SH-SY5Y (cell line): ENCODE data around the gene SYTL1.

Experiments used
- GATA2 ChIP-seq: IDR thresholded peaks from 2 replicates; pipeline ENCODE4 v1.6.1; 2011; ENCODE audit warnings: mild to moderate bottlenecking, low read depth, low read length
- GATA3 ChIP-seq: IDR thresholded peaks from 2 replicates; pipeline ENCODE4 v1.6.1; 2011; ENCODE audit warnings: low read depth, mild to moderate bottlenecking, low read length, moderate library complexity

The SYTL1 gene

DNA sequence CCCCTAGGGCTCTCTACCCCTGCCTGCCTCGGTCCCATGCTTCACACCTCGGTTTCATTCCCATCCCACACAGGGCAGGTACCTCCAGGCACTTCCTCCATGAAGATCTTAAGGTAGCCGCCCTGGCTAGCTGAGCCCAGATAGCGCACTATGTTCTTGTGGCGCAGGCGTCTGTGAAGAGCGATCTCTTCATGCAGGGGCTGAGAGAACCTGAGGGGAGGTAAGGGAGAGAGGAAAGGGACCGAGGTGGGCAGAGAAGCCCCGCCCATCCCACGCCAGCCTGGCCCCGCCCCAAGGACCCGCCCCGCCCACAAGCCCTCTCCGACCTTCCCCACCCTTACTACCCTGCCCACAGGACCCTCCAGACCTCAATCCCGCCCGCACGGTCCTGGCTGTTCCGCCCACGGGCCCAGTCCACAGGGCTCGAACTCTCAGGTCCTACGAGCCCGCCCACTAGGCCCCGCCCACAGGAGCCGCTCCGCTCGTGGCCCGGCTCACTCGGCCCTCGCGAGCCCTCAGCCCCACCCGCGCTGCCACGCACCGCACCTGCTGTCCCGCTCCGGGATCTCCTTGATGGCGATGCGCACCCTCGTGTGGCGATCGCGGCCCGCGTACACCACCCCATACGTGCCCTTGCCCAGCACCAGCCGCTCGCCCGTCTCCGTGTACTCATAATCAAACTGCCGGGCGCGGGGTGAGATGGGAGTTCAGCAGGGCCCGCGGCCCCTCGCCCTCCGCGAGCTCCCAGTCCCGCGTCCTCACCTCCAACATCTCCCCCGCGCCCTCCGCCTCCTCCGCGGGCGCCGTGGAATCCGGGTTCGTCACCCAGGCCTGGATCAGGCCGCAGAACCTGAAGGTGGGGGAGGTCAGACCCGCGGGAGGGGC is 18.6 kb downstream of the SYTL1 start:
- TF ChIP-seq GATA3: no peak
- no peak for TF ChIP-seq GATA2

DNA sequence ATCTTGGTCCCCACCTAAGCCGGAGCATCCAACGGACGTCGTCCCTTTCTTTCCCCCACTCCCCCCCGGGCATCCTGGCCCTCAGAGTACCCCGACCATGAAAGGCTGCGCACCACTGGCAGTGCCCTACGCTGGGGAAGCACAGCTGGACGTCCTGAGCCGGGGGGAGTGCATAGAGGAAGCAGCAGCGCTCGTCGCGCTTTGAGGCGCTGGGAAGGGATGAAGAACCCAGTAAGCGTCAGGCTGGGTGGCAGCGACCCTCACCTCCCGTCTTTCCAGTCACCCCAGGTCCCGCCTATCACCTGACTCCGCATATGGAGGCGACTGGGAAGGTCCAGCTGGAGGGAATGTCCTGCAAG is 19.2 kb downstream of the SYTL1 start:
- TF ChIP-seq GATA2 (no peak), GATA3 (no peak)

DNA sequence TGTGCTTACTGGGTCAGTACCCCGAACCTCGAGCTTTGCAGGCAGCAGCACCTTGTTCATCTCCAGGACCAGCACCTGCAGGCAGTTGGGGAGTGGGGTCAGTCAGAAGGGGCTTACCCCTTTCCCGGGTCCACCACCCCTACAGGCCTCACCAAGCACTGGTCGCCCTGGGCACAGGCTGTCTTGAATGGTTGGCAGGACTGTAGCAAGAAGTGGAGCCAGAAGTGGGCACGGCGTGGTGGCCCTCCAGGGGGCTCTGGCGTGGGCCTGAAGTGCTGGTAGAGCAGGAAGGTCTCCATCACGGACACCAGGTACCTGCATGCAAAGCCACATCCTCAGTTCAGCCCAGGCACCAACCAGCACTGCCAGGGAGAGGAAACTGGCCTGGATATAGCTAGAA is 19.7 kb downstream of the SYTL1 start:
- TF ChIP-seq GATA3: no peak
- TF ChIP-seq GATA2: no peak

DNA sequence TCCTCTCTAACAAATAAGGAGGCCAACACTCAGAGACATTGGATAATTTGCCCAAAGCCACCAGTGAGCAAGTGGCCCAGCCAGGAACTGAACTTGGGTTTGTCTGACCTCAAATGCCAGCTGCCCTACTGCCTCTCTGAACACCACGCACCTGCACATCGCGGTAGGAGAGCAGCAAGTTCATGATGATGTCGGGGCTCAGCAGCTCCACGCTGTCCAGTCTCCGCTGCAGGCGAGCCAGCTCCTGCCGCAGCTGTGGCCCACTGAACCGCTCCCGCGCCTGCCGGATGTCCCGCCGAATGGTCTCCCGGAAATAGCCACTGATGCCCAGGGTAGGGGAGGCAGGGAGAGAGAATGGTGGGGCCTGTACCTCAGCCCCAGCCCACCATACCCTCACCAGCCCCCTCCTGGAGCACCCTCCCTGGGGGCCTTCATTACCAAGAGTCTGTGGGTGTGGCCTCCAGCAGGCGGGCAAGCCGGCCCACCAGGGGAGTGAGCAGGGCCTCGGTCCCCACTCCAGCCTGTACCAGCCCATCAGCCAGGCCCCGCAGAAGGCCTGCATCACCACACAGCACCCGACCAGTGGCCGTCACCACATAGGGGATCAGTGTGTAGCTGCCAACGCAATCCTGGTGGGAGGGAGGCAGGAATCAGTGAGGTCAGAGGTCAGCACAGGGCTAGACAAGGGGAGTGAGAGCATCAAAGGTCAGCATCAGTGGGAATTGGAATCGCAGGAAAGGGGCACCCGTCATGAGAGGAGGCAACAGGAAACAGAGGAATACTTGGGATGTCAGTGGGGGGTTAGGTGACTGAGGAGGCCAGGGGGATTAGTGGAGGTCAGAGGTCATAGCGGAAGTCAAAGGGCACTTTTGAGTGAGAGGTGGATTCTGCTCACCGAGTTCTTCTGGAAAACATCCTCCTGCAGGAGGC is 22.2 kb downstream of the SYTL1 start:
- TF ChIP-seq GATA2: no peak
- TF ChIP-seq GATA3: no peak

DNA sequence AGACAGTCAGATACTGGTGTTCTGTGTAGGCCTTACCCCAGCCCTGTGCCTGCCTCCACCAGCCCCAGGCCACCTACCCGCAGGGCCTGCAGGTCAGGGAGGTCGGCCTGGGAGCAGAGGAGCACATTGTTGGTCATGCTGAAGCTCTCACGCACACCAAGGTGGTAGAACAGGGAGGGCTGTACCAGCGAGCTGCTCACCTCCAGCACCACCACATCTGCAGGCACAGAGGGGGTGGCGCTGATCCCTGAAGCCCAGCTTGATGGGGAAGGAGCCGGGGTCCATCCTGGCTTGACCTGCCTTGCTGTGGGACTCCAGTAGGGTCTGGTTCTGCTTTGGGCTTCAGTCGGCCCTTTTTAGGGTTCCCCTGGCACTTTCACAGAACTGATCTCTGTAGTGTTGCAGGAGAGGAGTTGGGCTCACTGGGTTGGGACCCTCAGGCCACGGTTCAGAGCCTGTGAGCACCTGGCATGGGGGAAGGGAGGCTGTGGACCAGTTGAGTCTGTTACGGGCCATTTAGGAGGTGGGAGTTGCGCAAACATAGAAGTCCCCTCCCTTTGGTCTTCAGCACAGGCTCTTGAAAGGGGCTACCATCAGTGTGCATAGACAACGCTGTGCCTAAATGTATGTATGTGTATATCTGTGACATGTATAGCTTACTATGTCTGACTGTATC is 23.0 kb downstream of the SYTL1 start:
- TF ChIP-seq GATA2: no peak
- no peak for TF ChIP-seq GATA3

DNA sequence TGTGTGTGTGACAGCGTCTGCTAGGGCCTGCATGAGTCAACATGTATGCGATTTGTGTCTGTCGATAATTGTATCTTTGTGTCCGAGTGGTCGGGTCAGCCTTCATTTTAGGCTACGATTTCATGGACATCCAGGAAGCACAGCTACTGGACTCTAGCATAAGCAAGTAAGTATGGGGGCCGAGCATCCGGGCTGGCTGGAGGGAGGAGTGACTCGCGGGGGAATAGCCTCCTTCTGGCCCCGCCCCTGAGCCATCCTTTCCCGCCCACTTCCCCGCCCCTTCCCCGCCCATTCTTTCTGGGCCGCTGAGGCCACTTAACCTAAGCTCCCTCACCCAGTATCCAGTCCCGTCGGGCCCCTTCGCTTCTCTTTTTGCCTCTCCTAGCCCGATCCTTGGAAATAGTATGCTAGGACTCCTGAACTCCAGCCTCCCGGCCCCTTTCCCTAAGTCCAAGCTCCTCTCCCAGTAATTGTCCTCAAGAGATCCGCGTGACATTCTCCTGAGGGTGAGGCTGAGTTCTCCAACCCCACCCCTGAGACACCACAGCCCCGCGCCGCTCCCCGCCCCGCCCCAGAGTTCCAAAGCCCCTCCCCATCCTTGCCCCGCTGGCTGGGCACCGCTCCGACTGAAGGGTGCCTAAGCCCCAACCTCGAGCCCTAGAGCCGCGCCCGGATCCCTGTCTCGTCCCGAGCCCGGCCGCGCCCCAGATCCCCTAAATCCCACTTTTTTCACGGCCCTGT is 23.7 kb downstream of the SYTL1 start:
- TF ChIP-seq GATA2 (no peak), GATA3 (no peak)

DNA sequence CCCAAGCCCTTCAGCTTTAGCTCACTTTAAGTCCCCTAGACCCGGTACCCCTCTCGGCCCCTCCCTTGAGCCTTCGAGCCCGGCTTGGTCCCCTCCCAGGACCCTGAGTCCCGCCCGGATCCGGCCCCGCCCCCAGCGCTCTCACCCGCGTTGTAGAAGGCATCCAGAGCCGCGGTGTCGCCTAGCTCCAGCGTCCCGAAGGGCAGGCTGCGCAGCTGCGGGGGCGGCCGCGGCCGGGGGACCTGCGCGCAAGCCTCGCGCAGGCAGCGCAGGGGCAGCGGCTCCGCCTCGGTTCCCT is 24.2 kb downstream of the SYTL1 start:
- TF ChIP-seq GATA3 (no peak), GATA2 (no peak)

DNA sequence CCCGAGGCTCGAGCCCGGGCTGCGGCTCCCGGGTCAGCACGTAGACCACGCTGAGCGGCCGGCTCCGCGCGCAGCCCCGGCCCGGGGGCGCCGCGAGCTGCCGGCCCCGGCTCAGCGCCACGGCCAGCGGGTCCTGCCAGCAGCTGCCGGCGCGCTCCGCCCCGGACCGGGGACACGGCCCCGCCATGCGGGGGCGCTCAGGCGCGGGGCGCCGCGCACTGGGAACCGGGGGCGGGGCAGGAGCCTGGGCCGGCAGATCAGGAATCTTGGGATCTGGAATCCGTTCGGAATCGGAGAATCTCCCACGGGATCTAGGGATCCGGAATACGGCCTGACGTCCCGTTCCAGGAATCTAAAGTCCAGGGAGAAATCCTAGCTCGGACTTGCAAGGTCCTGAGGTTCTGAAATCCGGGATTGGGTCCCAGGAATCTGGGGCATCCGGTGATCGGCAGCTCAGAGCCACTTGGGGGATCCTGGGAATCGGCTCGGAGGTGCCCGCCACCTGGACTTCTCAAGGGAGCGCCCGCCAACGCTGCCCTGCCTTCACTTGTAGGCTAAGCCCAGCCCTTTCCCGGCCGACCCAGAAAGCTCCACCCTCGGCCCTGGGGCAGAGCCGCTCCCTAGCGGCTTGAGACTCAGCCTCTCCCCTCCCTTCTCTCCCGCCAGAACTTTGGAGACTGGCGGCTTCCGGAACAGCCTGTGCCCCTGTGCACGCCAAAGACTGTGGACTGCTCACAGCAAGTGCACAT is 24.8 kb downstream of the SYTL1 start, which contains the start of gene MAP3K6:
MAP3K6 (minus strand) TSS at position 551 of the 749 bp plus-strand sequence; CDS start at position 187, 364 bp downstream.
- TF ChIP-seq GATA2: no peak
- TF ChIP-seq GATA3: no peak

DNA sequence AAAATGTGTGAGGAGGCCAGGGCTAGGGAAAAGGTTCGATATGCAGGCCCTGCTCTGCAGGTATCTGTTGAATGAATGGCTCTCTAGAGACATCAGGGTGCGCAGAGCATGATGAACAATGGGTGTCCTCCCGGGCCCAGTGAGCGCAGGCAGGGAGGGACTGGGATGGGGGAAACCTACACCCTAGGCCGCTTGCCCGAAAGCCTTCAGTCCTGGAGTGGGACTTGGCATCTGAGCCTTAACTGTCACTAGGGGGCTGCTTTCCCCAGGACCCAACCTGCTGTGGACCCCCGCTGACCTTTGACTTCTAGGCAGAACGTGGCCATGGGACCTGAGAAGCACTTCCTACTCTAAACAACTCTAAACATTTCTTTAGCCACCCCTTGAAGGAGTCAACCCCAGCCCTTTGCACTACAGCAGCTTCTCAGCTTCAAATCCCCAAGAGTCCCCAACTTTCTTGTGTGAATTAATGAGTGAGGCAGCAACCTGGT is 25.4 kb downstream of the SYTL1 start:
- no peak for TF ChIP-seq GATA2

DNA sequence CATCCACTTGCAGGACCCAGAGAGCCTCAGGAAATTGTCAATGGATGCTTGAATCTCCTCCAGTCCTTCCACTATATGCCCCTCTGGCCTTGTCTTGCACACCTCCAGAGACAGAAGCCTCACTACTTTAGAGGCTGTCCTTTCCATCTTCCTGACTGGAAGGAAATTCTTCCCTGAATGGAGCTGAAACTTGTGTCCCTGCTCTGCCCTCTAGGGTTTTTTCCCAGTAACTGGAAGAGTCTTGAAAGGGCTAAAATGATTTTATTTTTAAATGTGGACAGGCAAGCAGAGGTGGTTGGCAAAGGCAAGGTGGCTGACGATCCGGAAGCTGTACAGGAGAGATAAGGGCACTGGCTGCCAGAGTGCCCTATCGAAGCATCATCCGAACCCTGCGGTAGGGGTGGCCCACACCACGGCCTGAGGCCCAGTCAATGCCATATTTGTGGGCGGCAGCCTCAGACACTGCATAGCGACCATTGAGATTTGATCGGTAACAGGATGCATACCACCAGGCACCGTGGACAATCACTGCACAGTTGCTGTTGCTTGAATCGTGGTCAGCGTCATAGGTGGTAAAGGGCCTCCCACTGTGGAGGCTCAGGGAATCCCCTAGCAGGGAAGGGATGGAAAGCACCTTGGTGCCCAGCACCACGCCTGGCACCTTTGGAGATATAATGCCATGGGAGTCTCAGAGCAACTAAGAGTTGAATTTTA is 27.2 kb downstream of the SYTL1 start:
- TF ChIP-seq GATA2: no peak
- no peak for TF ChIP-seq GATA3

DNA sequence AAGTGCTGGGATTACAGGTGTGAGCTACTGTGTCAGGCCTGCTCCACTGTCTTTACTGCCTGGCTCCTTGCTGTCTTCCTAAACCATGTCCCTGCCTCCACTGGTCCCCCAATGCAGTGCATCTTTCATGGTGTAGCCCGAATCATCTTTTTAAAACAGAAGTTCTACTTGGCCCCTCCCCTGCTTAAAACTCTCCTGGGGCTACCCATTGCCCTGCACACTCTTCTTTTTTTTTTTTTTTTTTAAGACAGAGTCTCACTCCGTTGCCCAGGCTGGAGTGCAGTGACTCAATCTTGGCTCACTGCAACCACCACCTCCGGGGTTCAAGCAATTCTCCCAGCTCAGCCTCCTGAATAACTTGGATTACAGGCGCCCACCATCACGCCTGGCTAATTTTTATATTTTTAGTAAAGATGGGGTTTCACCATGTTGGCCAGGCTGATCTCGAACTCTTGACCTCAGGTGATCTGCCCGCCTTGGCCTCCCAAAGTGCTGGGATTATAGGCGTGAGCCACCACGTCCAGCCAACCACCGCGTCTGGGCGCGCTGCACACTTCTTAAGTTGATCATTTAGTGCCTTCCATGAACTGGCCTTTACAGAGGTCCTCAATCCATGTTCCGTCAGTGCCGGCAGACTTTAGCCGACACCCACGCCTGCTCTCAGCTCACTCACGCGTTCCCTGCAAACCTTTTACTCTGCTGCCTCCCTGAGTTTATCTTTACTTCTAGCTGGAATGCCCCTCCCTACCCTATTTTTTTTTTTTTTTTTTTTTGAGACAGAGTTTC is 30.4 kb downstream of the SYTL1 start:
- no peak for TF ChIP-seq GATA2
- TF ChIP-seq GATA3: no peak
